ENCODE measurements around the gene MAST3. TPM values are rescaled to one million over a fixed set of nuclear protein-coding genes. Genes with fewer than 3 reads are reported as not detected.

The MAST3 gene
- total RNA-seq, 1 donor from 2014 or later: 9.6 TPM

DNA sequence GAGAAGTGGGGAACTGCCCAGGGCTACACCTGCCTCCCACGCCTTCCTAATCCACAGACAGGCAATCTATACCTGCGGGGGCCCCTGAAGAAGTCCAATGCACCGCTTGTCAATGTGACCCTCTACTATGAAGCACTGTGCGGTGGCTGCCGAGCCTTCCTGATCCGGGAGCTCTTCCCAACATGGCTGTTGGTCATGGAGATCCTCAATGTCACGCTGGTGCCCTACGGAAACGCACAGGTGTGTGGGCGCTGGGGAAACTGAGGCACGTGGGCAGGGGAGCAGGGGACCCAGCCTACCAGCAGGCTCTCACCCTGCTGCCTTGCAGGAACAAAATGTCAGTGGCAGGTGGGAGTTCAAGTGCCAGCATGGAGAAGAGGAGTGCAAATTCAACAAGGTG is 77.4 kb downstream of the MAST3 start:
- no peak for DNase-seq (ENCODE audit: extremely low spot score in 2 of 2)
- H3K4me1 ChIP-seq: peaks cover 16% of the 10 kb centered on the region
- H3K4me3 ChIP-seq: peak overlapping the region in 1 of 2 donors; percentile 64
- intact Hi-C loops (cut with DNase I): no loop called here
- H3K27me3 ChIP-seq: no peaks in the 10 kb centered on the region
- no peak overlapping the region for H3K27ac ChIP-seq
- H3K36me3 ChIP-seq: no peaks in the 10 kb centered on the region
- TF ChIP-seq, protein P1, sequence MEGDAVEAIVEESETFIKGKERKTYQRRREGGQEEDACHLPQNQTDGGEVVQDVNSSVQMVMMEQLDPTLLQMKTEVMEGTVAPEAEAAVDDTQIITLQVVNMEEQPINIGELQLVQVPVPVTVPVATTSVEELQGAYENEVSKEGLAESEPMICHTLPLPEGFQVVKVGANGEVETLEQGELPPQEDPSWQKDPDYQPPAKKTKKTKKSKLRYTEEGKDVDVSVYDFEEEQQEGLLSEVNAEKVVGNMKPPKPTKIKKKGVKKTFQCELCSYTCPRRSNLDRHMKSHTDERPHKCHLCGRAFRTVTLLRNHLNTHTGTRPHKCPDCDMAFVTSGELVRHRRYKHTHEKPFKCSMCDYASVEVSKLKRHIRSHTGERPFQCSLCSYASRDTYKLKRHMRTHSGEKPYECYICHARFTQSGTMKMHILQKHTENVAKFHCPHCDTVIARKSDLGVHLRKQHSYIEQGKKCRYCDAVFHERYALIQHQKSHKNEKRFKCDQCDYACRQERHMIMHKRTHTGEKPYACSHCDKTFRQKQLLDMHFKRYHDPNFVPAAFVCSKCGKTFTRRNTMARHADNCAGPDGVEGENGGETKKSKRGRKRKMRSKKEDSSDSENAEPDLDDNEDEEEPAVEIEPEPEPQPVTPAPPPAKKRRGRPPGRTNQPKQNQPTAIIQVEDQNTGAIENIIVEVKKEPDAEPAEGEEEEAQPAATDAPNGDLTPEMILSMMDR (IDR thresholded peaks at IDR 0.05): no peak
- TF ChIP-seq POLR2A (IDR thresholded peaks at IDR 0.05) (no peak), POLR2AphosphoS5 (IDR thresholded peaks at IDR 0.05; ENCODE audit: insufficient read depth in 1 of 2, low read depth in 1 of 2) (no peak)
- no peaks in the 10 kb centered on the region for H3K9me3 ChIP-seq

DNA sequence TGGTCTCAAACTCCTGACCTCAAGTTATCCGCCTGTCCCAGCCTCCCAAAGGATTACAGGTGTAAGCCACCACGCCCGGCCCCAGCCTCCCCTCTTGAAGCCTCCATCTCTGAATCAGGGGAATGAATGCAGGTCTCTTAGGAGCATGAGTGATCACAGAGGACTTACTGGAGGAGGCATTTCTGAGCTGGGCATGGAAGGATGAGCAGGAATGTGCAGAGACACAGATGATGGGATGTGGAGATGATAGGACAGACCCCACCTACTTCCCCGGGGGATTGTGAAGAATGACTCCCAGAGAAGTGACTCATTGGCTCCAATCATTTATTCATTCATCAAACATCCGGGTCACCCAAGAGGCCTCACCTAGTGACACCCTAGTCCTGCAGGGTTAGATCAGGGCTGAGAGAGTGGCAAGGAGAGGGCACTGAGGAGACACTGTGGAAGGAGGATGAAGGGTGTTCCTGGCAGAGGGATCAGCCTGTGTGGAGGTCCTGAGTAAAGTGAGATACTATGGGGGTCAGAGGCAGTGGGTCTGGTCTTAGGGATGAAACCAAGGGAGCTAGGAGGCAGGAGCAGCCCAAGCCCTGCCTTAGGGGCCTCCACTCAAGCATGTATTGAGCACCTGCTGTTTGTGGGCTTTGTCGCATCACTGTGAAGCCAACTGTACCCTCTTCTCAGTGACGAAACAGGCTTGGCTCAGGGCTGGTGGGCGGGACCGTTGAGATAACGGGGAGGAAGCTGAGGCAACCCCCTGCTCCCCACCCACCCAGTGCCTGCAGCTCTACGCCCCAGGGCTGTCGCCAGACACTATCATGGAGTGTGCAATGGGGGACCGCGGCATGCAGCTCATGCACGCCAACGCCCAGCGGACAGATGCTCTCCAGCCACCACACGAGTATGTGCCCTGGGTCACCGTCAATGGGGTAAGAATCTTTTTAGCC is 79.1 kb downstream of the MAST3 start:
- no peak overlapping the region for H3K27ac ChIP-seq
- no peaks in the 10 kb centered on the region for H3K9me3 ChIP-seq
- no peaks in the 10 kb centered on the region for H3K36me3 ChIP-seq
- no peaks in the 10 kb centered on the region for H3K27me3 ChIP-seq
- no peak overlapping the region for H3K4me3 ChIP-seq
- DNase-seq (ENCODE audit: extremely low spot score in 2 of 2): peak in 1 of 2 donors; percentile 74
- no peak for TF ChIP-seq POLR2A (IDR thresholded peaks at IDR 0.05)
- TF ChIP-seq, protein P1 (IDR thresholded peaks at IDR 0.05): no peak
- no peak for TF ChIP-seq POLR2AphosphoS5 (IDR thresholded peaks at IDR 0.05; ENCODE audit: insufficient read depth in 1 of 2, low read depth in 1 of 2)
- H3K4me1 ChIP-seq: peaks cover 16% of the 10 kb centered on the region
- intact Hi-C loops (cut with DNase I): no loop called here

DNA sequence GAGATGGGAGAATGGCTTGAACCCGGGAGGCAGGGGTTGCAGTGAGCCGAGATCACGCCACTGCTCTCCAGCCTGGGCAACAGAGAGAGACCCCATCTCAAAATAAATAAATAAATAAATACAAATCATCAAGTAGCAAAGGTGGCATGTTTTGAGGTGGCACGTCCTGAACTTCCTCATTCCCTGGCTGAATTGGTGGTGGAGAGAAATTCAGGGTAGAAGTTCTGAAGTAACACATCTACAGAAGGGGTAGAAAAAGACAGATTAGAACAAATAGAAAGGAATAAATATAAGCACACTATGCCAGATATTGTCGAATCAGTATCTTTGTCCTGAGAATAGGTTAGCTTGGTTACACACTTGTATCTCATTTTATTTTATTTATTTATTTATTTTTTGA is 82.4 kb downstream of the MAST3 start:
- DNase-seq (ENCODE audit: extremely low spot score in 2 of 2): no peak
- H3K36me3 ChIP-seq: no peaks in the 10 kb centered on the region
- TF ChIP-seq POLR2AphosphoS5 (IDR thresholded peaks at IDR 0.05; ENCODE audit: insufficient read depth in 1 of 2, low read depth in 1 of 2) (no peak), POLR2A (IDR thresholded peaks at IDR 0.05) (no peak)
- TF ChIP-seq, protein P1 (IDR thresholded peaks at IDR 0.05): no peak
- H3K4me3 ChIP-seq: no peak overlapping the region
- H3K9me3 ChIP-seq: no peaks in the 10 kb centered on the region
- H3K27ac ChIP-seq: no peak overlapping the region
- peaks cover under 1% of the 10 kb centered on the region for H3K4me1 ChIP-seq
- intact Hi-C loops (cut with DNase I): no loop called here
- H3K27me3 ChIP-seq: no peaks in the 10 kb centered on the region

DNA sequence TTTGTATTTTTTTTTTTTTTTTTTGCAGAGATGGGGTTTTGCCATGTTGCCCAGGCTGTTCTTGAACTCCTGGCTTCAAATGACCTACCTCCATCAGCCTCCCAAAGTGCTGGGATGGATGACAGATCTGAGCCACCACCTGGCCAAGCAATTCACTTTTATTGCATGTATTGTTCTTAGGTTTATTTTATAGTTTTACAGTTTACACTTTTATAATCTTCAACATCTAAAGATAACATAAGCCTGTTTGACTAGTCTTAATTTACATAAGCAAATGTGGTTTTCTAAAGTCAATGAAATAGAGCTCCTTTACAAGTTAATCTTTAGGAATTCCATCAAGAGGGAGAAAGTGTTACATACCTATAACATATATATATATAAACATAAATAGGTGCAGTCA is 86.0 kb downstream of the MAST3 start:
- no peak for DNase-seq (ENCODE audit: extremely low spot score in 2 of 2)
- Histone ChIP-seq H3K27ac (no peak overlapping the region), H3K27me3 (no peaks in the 10 kb centered on the region), H3K9me3 (no peaks in the 10 kb centered on the region), H3K4me1 (no peaks in the 10 kb centered on the region), H3K4me3 (no peak overlapping the region), H3K36me3 (no peaks in the 10 kb centered on the region)
- intact Hi-C loops (cut with DNase I): no loop called here
- TF ChIP-seq POLR2A (IDR thresholded peaks at IDR 0.05) (no peak), POLR2AphosphoS5 (IDR thresholded peaks at IDR 0.05; ENCODE audit: insufficient read depth in 1 of 2, low read depth in 1 of 2) (no peak)
- TF ChIP-seq, protein P1 (IDR thresholded peaks at IDR 0.05): no peak

DNA sequence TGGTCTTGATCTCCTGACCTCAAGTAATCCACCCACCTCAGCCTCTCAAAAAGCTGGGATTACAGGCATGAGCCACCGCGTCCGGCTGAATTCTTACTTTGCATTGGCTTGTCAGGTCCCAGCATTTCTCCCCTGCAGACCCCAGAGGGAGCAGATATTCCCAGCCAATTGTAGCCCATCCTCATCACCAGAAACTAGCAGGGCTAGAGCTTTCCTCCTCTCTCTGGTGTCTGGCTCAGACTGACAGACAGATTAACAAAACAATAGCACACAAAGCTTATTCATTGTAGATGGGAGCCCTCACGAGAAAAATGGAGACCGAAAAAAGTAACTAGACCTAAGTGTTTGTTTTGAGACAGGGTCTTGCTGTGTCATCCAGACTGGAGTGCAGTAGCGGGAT is 88.0 kb downstream of the MAST3 start:
- Histone ChIP-seq H3K4me3 (no peak overlapping the region), H3K4me1 (no peaks in the 10 kb centered on the region), H3K27ac (no peak overlapping the region), H3K36me3 (no peaks in the 10 kb centered on the region), H3K27me3 (no peaks in the 10 kb centered on the region), H3K9me3 (no peaks in the 10 kb centered on the region)
- TF ChIP-seq, protein P1 (IDR thresholded peaks at IDR 0.05): no peak
- TF ChIP-seq POLR2A (IDR thresholded peaks at IDR 0.05): no peak
- TF ChIP-seq POLR2AphosphoS5 (IDR thresholded peaks at IDR 0.05; ENCODE audit: insufficient read depth in 1 of 2, low read depth in 1 of 2): no peak
- intact Hi-C loops (cut with DNase I): no loop called here
- no peak for DNase-seq (ENCODE audit: extremely low spot score in 2 of 2)

Measured in vagina (tissue), 2 donors.